Stimulated activated CD8-positive, alpha-beta memory T cell treated with anti-CD3 and anti-CD28 coated beads, Interleukin-2, amount 100 ng/mL, for 1 hour (primary cell): ENCODE results near the gene NEURL1B.
"Not testable (repeated sequence)": the region's sequence is repeated elsewhere in the genome, so short reads cannot be mapped to it uniquely, and the experiment has no call there.

Experiments
- DNase-seq, 2 donors: peaks; one replicate each; pipeline ENCODE4 v3.0.0-alpha.2; 2020; ENCODE audit warnings: low read depth in 2 of 2

Gene NEURL1B, protein sequence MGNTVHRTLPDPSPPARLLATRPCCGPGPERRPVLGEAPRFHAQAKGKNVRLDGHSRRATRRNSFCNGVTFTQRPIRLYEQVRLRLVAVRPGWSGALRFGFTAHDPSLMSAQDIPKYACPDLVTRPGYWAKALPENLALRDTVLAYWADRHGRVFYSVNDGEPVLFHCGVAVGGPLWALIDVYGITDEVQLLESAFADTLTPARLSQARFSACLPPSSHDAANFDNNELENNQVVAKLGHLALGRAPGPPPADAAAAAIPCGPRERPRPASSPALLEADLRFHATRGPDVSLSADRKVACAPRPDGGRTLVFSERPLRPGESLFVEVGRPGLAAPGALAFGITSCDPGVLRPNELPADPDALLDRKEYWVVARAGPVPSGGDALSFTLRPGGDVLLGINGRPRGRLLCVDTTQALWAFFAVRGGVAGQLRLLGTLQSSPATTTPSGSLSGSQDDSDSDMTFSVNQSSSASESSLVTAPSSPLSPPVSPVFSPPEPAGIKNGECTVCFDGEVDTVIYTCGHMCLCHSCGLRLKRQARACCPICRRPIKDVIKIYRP

DNA sequence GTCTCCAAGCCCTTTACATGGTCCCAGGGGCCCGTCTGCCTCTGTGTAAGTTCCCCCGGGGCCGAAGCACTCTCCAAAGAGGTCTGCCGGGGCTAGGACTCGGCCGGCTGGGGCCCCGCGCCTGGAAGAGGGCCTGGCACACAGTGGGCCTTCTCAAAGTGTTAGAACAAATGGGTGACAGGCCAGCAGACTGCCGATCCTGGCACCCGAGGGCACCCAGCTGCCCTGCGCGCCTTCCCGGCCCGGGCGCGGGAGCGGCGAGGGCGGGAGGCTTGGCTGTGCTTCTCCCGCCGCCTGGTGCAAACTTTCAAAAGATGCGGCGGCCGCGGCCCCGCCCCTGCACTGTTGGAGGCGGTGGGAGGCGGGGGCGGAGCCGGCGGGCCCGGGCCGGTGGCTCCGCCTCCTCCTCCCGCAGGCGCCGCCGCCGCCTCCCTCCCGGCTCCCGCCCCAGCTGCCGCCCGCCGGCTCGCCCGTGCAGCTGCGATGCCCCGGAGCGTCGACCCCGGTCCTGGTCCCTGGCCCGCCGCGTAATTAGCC is at the start of gene NEURL1B:
Gene NEURL1B (plus strand): TSS at position 442 of the 537 bp plus-strand sequence. CDS start 144 bp downstream, outside the sequence.
- DNase-seq: no peak

DNA sequence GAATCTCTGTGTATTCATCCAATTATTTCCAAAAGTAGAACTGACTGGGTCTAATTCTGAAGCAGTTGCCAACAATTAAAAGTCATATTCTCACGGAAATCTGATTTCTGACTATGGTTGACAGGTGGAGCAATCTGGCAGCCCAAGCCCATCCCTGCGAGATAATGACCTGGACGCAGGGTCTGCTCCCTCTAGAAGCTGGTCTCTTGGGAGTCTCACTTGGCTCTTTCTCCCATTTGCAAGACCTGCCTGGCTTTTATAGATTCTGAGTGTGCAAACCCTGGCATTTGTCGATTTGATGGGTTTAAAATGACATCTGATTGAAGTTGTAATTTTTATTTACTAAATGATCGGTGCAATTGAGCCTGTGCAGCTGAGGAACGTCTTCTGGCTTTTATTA is 49.4 kb upstream of the NEURL1B start:
- no peak for DNase-seq

DNA sequence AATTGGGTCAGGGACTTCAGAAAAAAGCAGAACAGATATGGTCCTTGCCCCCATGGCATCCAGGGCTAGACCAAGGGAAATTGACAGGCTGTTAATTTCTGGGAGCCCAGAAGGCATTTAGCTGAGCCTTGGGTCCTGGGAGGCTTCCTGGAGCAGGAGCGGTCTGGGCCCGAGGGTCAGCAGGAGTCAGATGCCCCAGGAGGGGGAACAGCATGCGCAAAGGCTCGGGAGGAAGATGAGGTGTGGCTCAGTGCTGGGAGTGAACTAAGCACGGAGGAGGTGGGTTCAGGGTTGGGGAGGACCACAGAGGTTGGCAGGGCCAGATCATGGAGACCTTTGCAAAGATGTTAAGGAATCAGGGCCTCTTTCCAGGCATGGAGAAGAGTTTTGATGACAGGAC is 48.2 kb upstream of the NEURL1B start:
- no peak for DNase-seq

DNA sequence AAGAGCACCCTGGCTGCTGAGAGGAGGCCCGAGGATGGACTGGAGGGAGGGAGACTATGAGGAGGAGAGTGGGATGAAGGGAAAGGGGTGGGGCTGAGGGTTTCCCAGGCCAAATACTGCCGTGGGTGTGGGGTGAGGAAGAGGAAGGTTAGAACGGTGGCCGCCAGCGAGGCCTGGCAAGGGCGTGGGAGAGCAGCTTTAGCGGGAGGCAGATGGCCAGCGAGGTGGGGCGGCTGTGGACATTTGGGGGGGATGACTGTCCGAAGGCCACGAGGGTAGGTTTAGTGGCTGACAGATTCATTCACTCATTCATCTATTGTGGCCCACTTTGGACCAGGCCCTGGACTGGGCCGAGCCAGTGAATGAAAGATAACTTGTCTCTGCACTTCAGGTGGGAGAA is 47.8 kb upstream of the NEURL1B start:
- DNase-seq: no peak

DNA sequence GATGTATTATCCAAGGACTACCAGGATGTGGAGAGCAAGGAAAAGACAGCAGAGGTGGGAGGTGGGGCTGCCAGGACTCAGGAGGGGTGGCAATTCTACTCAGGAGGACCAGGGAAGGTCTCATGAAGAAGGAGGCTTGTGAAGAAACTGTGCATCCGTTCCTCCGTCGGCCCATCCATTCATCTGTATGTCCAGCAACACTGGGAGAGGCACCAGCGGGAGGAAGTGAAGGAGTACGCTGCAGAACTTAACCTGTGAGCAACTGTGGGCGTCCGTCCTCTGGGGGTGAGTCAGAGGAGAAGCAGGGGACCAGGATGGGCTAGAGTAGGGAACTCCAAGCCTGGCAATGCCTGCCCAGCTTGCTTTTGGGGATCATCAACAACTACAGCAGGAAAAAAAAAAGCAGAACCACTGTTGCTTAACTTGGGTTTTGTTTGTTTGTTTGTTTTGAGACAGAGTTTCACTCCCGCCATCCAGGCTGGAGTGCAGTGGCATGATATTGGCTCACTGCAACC is 47.3 kb upstream of the NEURL1B start:
- DNase-seq: no peak

DNA sequence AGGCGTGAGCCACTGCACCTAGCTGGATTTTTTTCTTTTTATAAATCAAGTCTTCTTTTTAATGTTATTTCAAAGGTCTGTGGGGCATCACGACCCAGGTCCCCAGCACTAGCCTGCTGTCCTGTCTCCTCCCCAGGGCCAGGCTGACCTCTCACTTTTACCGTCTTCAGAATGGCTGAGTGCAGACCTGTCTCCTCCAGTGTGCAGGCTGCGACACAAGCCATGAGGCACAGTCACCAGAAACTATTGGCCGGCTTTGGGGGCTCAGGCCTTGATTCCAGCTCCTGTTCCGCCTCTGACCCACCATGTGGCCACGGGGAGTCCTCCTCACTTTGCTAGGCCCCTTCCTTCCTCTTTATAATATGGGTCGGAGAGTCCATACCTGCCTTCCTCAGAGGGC is 46.6 kb upstream of the NEURL1B start:
- DNase-seq: no peak

DNA sequence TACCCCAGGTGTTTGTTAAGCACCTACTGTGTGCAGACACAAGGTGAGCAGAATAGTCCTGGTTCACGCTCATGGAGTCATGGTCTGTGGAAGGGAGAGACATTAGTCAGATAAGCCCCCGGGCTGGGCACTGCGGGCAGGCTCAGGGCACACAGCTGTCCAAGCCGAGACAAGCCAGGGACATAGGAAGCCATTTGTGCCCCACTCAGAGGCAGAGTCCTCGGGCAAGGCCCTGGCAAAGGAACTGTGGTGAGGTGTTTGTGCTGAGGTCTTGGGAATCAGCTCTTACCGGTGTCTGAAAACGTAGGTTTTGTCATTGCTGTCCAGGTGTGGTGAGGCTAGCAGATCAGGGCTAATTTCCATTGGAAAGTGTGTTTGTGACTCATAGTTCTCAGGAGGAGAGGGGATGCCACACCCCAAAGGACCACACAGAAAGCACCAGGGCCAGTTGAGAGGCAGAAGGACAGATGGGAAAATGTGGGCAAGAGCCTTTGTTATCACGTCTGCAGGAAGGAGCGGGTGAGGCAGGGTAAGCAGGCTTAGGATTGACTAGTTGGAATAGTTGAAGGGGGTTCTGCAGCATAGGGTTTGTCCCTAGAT is 46.1 kb upstream of the NEURL1B start:
- DNase-seq: no peak

DNA sequence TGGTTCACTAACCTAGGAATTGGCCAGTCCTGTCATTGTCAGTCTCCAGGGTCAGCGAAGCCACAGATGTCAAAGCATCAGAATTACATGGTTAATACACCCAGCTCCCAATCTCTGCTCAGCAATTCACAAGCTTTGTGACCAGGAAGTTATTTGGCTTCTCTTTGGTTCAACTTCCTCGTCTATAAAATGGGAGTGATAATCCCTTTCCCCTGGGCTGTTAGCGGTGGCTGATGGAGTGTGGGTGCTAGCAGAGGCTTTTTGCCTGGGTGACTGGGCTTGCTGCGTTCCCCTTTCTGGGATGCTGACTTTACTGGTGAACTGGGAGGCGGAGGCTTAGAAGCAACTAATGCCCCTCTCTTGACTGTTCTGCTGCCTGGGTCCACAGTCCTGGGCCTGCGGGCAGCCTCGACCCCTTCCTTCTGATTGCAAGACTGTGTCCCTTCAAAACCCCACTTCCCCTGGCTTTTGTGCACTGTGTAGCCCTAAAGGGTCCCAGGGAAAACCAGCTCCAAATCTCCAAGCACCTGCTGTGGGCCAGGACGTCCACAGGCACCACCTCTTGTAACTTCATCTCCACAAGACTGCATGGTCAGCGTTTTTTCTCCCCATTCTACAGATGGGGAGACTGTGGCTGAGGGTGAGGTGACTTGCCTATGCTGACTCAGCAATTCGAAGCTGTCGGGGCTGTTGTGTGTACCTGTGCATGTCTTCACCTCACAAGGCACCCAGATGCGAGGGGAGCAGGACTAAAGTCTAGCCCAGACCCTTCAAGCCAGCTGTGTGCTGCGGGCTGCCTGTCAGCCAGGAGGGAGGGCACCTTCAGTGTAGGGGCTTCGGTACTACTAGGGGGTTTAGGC is 45.2 kb upstream of the NEURL1B start:
- DNase-seq: no peak

DNA sequence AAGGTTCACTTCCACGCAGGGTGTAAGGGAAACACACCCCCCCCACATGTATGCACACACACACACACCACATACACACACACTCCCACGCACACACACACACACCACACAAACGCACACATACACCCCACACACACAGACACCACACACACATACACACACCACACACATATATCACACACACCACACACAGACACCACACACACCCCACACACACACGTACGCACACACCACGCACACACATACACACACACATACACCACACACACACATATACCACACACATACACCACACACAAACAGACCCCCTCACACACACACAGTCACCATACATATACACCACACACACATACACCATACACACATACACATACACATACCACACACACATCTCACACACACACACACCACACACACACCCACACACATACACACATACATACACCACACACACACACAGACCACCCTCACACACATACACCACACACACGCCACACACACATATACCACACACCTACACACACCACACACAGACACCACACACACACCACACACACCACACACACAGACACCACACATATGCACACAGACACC is 44.3 kb upstream of the NEURL1B start:
- no peak for DNase-seq

DNA sequence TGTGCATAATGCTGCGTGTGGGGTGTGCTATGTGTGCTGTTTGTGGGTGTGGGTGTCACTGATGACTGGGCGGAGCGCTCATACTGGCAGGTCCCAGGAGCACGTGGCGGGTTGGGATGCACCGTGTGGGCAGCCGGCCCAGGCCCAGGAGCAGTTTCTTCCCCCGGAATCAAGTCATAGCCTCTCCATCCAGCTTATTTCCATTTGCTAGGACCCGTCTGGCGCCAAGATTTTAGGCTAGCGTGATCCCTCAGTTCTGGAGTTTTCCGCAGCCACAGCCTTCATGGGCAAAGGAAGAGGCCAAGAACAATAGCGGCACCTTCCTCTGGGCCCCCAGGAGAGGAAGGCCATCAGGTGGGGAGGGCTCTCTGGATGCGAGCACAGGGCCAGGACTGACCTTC is 43.3 kb upstream of the NEURL1B start:
- DNase-seq: no peak

DNA sequence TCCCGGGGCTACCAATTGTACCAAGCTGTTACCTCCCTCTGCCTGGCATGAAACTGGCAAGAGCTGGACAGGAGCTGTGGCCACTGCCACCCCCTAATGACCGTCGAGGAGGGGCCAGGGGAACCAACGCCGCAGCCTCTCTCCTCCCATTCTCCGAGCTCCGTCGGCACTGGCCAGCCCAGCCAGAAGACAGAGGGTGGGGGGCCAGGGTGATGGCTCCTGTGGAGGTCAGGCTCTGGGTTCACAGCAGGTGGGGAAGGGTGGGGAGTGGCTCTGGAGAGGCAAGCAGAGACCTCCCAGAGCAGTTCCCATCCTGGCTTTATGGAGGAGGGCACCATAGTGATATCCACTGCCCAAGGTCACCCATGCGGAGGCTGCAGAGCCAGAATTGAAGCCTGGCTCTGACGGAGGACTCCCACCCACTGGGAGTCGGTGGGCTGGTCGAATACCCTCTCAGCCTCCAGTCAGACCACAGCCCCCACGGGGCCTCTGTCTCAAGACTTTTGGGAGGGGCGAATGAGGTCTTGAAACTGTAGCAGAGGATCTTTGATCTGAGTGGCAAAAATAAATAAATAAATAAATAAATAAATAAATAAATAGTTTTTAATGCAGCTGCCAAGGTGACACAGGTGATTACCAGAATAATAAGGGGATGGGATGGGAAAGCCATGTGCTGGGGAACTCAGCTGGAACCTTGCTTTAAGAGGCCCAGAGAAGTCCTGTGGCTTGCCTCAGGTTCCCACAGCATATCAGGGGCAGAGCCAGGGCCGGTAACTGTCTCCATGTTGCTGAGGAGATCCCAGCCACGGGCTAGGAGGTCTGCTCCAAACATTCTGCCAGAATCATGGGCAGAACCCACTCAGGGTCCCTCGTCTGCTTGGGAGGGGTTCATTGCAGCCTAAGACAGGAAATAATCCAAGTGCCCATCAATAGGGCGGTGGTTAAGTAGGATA is 42.5 kb upstream of the NEURL1B start:
- no peak for DNase-seq

DNA sequence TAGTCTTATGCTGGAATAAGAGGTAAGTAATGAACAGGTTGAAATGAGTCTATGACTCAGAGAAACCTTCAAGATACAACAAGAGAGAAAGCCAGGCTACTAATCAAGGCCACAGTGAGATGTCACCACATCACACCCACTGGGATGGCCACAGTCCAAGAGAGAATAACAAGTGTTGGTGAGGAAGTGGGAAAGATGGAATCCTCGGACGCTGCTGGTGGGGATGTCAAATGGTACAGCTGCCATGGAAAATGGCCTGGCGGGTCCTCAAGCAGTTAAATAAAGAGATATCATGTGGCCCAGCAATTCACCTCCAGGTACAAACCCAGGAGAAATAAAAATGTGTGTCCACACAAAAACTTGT is 41.9 kb upstream of the NEURL1B start:
- DNase-seq: no peak

DNA sequence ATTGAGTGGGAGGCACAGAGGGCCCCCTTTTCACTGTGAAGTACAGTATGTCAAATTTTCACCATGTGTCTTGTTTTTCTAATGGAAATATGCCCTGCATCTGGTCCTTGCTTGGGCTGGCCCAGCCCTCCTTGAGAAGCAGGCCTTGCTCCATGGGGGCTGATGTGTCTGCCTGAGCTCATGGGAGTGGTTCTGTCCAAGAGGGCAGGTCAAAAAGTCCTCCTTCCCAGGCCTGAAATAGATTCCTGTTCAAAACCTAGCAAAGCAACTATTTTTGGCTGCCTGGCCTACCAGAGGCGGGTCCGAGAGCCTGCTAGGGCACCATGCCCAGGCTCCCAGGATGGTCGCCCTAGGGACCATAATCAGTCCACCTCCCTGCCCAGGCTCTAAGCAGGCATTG is 40.5 kb upstream of the NEURL1B start:
- no peak for DNase-seq

DNA sequence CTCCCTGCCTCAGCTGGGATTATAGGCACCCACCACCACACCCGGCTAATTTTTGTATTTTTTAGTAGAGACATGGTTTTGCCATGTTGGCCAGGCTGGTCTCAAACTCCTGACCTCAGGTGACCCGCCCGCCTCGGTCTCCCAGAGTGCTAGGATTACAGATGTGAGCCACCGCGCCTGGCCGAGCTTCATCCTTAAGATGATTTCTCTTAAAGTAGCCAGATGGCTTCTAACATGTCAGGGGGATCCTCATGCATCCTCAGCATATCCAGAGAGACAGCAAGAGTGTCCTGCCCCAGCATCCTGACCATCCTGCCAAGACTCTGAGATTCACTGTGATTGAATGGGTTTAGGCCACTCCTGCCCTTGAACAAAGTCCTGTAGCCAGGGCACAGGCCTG is 39.5 kb upstream of the NEURL1B start:
- not testable (repeated sequence) for DNase-seq

DNA sequence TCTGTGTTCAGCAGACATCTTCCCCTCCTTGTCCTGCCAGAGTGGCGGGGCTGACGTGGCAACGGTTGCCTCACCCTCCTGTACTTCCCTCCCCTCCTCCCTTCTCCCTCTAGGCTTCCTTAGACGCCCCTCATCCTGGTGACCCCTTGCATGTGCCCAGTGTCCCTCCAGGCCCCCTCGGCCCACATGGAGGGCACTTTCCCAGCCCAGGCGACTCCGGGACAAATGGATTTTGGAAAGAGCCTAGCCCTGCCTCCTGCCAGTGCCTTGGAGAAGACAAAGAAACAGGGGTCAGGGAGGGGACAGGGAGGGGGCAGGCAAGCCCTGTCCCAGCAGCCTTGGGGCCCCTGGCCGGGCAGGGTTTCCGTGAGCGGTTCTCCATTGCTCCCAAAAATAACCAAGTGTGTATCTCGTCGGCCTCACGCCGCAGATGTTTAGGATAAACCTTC is 38.3 kb upstream of the NEURL1B start:
- DNase-seq: no peak

DNA sequence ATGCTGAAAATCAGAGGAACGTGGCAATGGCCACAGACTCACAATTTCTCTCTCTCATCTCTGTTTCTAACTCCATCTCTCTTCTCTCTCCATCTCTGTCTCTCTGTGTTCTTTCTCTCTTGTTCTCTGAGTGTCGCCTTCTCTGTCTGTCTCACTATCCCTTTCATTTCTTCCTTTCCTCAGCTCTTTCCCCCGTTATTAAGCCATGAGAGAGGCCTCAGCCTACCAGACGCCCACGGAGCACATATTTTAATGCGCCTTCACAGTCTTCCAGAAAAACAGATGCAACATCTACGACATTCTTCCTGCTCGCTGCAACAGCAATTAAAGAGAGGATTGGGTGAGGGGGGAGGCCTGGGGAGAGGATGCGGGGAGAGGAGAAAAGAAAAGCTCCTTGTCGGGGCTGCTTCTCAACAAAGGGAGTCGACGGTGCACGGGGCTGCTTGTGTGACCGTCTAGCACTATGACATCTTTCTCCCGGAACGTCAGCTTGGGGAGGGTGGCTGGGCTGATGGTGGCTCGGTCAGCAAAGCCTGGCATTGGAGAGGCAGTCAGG is 37.7 kb upstream of the NEURL1B start:
- DNase-seq: no peak

DNA sequence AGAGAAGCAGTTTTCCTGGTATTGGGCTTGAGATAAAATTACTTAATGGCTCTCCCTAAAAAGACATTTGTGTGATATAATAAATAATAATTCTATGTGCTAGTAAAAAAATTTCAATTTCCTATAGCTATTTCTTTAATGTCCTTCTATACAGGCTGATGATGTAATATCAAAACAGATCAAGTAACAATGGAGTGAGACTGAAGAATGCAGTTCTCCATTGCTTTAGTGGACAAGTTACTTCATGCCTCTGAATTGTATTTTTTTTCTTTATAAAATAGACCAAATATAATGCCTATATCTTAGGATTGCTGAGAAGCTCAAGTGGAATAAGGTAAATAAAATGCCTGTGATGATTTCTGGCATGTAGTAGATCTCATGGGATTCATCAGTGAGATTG is 35.6 kb upstream of the NEURL1B start:
- DNase-seq: no peak

DNA sequence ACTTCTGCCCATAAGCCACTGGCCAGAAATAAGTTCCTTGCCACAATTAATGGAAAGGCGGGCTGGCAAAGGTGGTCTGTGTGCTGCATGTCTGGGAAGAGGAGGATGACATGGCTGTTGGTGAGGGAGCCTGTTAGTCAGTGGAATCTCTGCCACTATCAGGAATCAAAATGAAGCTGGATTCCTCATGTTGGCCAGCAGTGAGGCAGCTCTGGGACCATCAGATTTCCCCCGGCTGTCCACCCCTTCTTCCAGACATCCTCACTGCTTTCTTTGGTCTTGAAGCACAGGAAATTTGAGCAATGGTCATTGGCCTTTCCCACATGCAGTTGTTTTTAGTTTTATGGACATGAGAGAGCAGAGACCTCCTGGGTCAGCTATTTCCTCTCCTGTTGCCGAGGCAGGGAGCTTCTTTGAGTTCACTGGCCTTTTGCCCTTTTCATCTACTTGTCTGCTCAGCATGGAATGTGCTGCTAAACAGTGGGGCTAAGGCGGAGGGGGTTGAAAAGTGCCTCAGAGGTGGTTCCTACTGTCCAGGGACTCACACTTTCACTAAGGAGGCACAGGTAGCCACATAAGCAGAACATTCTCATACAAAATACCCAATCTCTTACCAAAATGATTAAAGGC is 34.8 kb upstream of the NEURL1B start:
- DNase-seq: no peak

DNA sequence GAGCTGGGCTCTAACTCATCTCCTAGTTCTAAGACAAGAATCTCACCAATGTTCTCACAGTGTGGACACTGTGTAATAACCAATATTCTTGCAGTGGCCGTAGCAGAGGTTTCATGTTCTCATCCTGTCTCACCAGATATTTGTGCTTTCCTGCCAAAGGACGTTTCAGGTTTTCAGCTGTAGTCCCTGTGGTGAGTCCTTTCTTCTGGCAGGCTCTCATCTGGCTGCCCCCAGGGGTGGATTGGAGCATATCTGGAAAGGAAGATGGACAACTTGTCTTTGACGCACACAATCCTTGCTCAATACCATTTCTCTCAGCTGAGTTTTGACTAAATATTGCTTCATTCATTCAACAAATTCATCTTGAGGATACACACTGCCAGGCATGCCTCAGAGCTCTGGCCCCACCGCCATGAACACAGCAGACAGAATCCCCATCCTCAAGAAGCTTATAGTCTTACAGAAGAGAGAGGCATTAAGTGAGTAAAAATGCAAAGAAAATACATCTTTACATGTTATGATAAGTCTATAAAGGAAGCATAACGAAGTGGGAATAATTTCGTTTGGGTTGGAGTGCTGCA is 33.8 kb upstream of the NEURL1B start:
- no peak for DNase-seq
